ENCODE results near the gene PEX13.
"Not testable (repeated sequence)": the region's sequence is repeated elsewhere in the genome, so short reads cannot be mapped to it uniquely, and the experiment has no call there.

PEX13 gene

GRCh38 chr2:60979231-60979630 lies 38.3 kb upstream of the PEX13 start:
- Histone ChIP-seq H3K27me3 (ENCODE audit: control insufficient read depth in 1 of 2, insufficient read depth in 1 of 2, low read length in 2 of 2) (no peaks in the 10 kb centered on the region), H3K4ac (ENCODE audit: low read depth in 1 of 2, low read length in 2 of 2) (no peak overlapping the region), H3K23ac (ENCODE audit: low read length in 2 of 2) (no peak overlapping the region), H2BK15ac (ENCODE audit: low read depth, poor library complexity, severe bottlenecking) (no peak overlapping the region), H2BK5ac (ENCODE audit: low read depth, low read length, poor library complexity, severe bottlenecking) (no peak overlapping the region), H4K8ac (ENCODE audit: low read length) (no peak overlapping the region), H3K14ac (ENCODE audit: low read length in 2 of 2) (no peak overlapping the region), H3K18ac (ENCODE audit: low read depth in 1 of 2, low read length in 2 of 2) (no peak overlapping the region), H3K36me3 (ENCODE audit: control insufficient read depth in 1 of 2, insufficient read depth in 2 of 2, low read depth in 1 of 2, low read length in 2 of 2) (no peaks in the 10 kb centered on the region), H2BK12ac (ENCODE audit: low read length in 2 of 2) (no peak overlapping the region), H3K4me3 (ENCODE audit: insufficient read depth in 1 of 2, low read depth in 1 of 2, low read length in 2 of 2) (no peak overlapping the region), H2AFZ (ENCODE audit: low read depth, low read length) (no peak overlapping the region), H2AK5ac (ENCODE audit: low read length, severe bottlenecking) (no peak overlapping the region), H3K9ac (ENCODE audit: low read length) (no peak overlapping the region), H3K9me3 (ENCODE audit: control insufficient read depth, low read length) (no peaks in the 10 kb centered on the region), H4K91ac (ENCODE audit: low read length) (no peak overlapping the region), H3K27ac (ENCODE audit: low read length, poor library complexity, severe bottlenecking) (no peak overlapping the region), H3K4me1 (ENCODE audit: control insufficient read depth, insufficient read depth, low read depth, low read length) (no peaks in the 10 kb centered on the region), H3K79me1 (replicated peaks; ENCODE audit: low read length, poor library complexity, severe bottlenecking) (no peaks in the 10 kb centered on the region), H2BK120ac (ENCODE audit: low read depth, low read length) (no peak overlapping the region), H3K4me2 (ENCODE audit: low read length, poor library complexity, severe bottlenecking) (no peak overlapping the region)
- no peak for DNase-seq
- WGBS, result no CpG with 5 or more reads among the region's 4 CpGs

- no peak overlapping the region for H3K27ac ChIP-seq (ENCODE audit: low read length, poor library complexity, severe bottlenecking)
- H3K18ac ChIP-seq (ENCODE audit: low read depth in 1 of 2, low read length in 2 of 2), result no peak overlapping the region
- H2AFZ ChIP-seq (ENCODE audit: low read depth, low read length), result no peak overlapping the region
- no peaks in the 10 kb centered on the region for H3K36me3 ChIP-seq (ENCODE audit: control insufficient read depth in 1 of 2, insufficient read depth in 2 of 2, low read depth in 1 of 2, low read length in 2 of 2)
- no peak overlapping the region for H3K4me3 ChIP-seq (ENCODE audit: insufficient read depth in 1 of 2, low read depth in 1 of 2, low read length in 2 of 2)
- H3K9me3 ChIP-seq (ENCODE audit: control insufficient read depth, low read length), result no peaks in the 10 kb centered on the region
- no peaks in the 10 kb centered on the region for H3K4me1 ChIP-seq (ENCODE audit: control insufficient read depth, insufficient read depth, low read depth, low read length)
- H3K4me2 ChIP-seq (ENCODE audit: low read length, poor library complexity, severe bottlenecking), result no peak overlapping the region
- no peak overlapping the region for H3K4ac ChIP-seq (ENCODE audit: low read depth in 1 of 2, low read length in 2 of 2)
- WGBS, result 93% methylated on average over 2 of the region's 3 CpGs
- no peak overlapping the region for H2BK5ac ChIP-seq (ENCODE audit: low read depth, low read length, poor library complexity, severe bottlenecking)
- no peak overlapping the region for H2BK12ac ChIP-seq (ENCODE audit: low read length in 2 of 2)
- H3K79me1 ChIP-seq (replicated peaks; ENCODE audit: low read length, poor library complexity, severe bottlenecking), result no peaks in the 10 kb centered on the region
- no peak overlapping the region for H2BK120ac ChIP-seq (ENCODE audit: low read depth, low read length)
- H3K9ac ChIP-seq (ENCODE audit: low read length), result no peak overlapping the region
- H4K8ac ChIP-seq (ENCODE audit: low read length), result no peak overlapping the region
- no peaks in the 10 kb centered on the region for H3K27me3 ChIP-seq (ENCODE audit: control insufficient read depth in 1 of 2, insufficient read depth in 1 of 2, low read length in 2 of 2)
- H4K91ac ChIP-seq (ENCODE audit: low read length), result no peak overlapping the region
- no peak for DNase-seq
- no peak overlapping the region for H3K14ac ChIP-seq (ENCODE audit: low read length in 2 of 2)
- H2BK15ac ChIP-seq (ENCODE audit: low read depth, poor library complexity, severe bottlenecking), result no peak overlapping the region
- H2AK5ac ChIP-seq (ENCODE audit: low read length, severe bottlenecking), result no peak overlapping the region
- H3K23ac ChIP-seq (ENCODE audit: low read length in 2 of 2), result no peak overlapping the region
These were observed 37.3 kb upstream of the PEX13 start for GRCh38 chr2:60980071-60980815.

GRCh38 chr2:60982066-60982465 lies 35.5 kb upstream of the PEX13 start:
- not testable (repeated sequence) for H3K9ac ChIP-seq (ENCODE audit: low read length); DNase-seq; H3K4me1 ChIP-seq (ENCODE audit: control insufficient read depth, insufficient read depth, low read depth, low read length); H2AFZ ChIP-seq (ENCODE audit: low read depth, low read length); H2BK12ac ChIP-seq (ENCODE audit: low read length in 2 of 2); H3K4ac ChIP-seq (ENCODE audit: low read depth in 1 of 2, low read length in 2 of 2); H3K18ac ChIP-seq (ENCODE audit: low read depth in 1 of 2, low read length in 2 of 2); H4K91ac ChIP-seq (ENCODE audit: low read length); H2BK15ac ChIP-seq (ENCODE audit: low read depth, poor library complexity, severe bottlenecking); H2BK5ac ChIP-seq (ENCODE audit: low read depth, low read length, poor library complexity, severe bottlenecking); H3K23ac ChIP-seq (ENCODE audit: low read length in 2 of 2); H3K4me3 ChIP-seq (ENCODE audit: insufficient read depth in 1 of 2, low read depth in 1 of 2, low read length in 2 of 2); H3K14ac ChIP-seq (ENCODE audit: low read length in 2 of 2); H3K9me3 ChIP-seq (ENCODE audit: control insufficient read depth, low read length); H3K4me2 ChIP-seq (ENCODE audit: low read length, poor library complexity, severe bottlenecking); H3K79me1 ChIP-seq (replicated peaks; ENCODE audit: low read length, poor library complexity, severe bottlenecking); H3K36me3 ChIP-seq (ENCODE audit: control insufficient read depth in 1 of 2, insufficient read depth in 2 of 2, low read depth in 1 of 2, low read length in 2 of 2); H3K27me3 ChIP-seq (ENCODE audit: control insufficient read depth in 1 of 2, insufficient read depth in 1 of 2, low read length in 2 of 2); H2AK5ac ChIP-seq (ENCODE audit: low read length, severe bottlenecking); H4K8ac ChIP-seq (ENCODE audit: low read length); H2BK120ac ChIP-seq (ENCODE audit: low read depth, low read length); H3K27ac ChIP-seq (ENCODE audit: low read length, poor library complexity, severe bottlenecking)
- WGBS, result 98% methylated on average over 3 of the region's 3 CpGs

- Histone ChIP-seq H3K36me3 (ENCODE audit: control insufficient read depth in 1 of 2, insufficient read depth in 2 of 2, low read depth in 1 of 2, low read length in 2 of 2) (peaks cover 0 to 3% of the 10 kb centered on the region in 2 experiments), H3K4me3 (ENCODE audit: insufficient read depth in 1 of 2, low read depth in 1 of 2, low read length in 2 of 2) (no peak overlapping the region), H4K91ac (ENCODE audit: low read length) (no peak overlapping the region), H3K79me1 (replicated peaks; ENCODE audit: low read length, poor library complexity, severe bottlenecking) (no peaks in the 10 kb centered on the region), H2BK5ac (ENCODE audit: low read depth, low read length, poor library complexity, severe bottlenecking) (no peak overlapping the region), H3K9me3 (ENCODE audit: control insufficient read depth, low read length) (no peaks in the 10 kb centered on the region), H3K9ac (ENCODE audit: low read length) (no peak overlapping the region), H2BK12ac (ENCODE audit: low read length in 2 of 2) (no peak overlapping the region), H2AK5ac (ENCODE audit: low read length, severe bottlenecking) (no peak overlapping the region), H3K4ac (ENCODE audit: low read depth in 1 of 2, low read length in 2 of 2) (no peak overlapping the region), H3K14ac (ENCODE audit: low read length in 2 of 2) (no peak overlapping the region), H3K23ac (ENCODE audit: low read length in 2 of 2) (no peak overlapping the region), H2BK120ac (ENCODE audit: low read depth, low read length) (no peak overlapping the region), H3K4me2 (ENCODE audit: low read length, poor library complexity, severe bottlenecking) (no peak overlapping the region), H2AFZ (ENCODE audit: low read depth, low read length) (no peak overlapping the region), H2BK15ac (ENCODE audit: low read depth, poor library complexity, severe bottlenecking) (no peak overlapping the region), H3K4me1 (ENCODE audit: control insufficient read depth, insufficient read depth, low read depth, low read length) (no peaks in the 10 kb centered on the region), H4K8ac (ENCODE audit: low read length) (no peak overlapping the region), H3K18ac (ENCODE audit: low read depth in 1 of 2, low read length in 2 of 2) (no peak overlapping the region), H3K27me3 (ENCODE audit: control insufficient read depth in 1 of 2, insufficient read depth in 1 of 2, low read length in 2 of 2) (no peaks in the 10 kb centered on the region), H3K27ac (ENCODE audit: low read length, poor library complexity, severe bottlenecking) (no peak overlapping the region)
- 100% methylated on average over 1 of the region's 1 CpG for WGBS
- no peak for DNase-seq
These were observed 32.8 kb upstream of the PEX13 start for GRCh38 chr2:60984720-60985119.
